Kidney (tissue), 14 donors: ENCODE measurements around the gene SOAT2. TPM values are rescaled to one million over a fixed set of nuclear protein-coding genes. Genes with fewer than 3 reads are reported as not detected.

Source experiments
- DNase-seq, 5 donors: peaks; one replicate each; pipeline ENCODE4 v3.0.0-alpha.2; 2013 to 2020
- FAIRE-seq: peaks from 2 replicates; lab custom pipeline; 2012; peaks lifted over from hg19 to GRCh38; lab: Jason Lieb, UNC
- H3K27ac ChIP-seq, 2 donors: one replicate each; pipeline ENCODE4 v1.7.0; 2013; ENCODE audit warnings: low read depth in 2 of 2, low read length in 2 of 2, inconsistent platforms in 1 of 2
- H3K27me3 ChIP-seq: one replicate; pipeline ENCODE4 v1.7.1; 2013; ENCODE audit warnings: low read length, inconsistent platforms; ENCODE audit not compliant: control insufficient read depth, insufficient read depth
- H3K36me3 ChIP-seq, 3 donors: one replicate each; pipeline versions ENCODE4 v1.7.0 to v1.7.1; 2013; ENCODE audit warnings: low read length in 3 of 3, control low read depth in 1 of 3, inconsistent platforms in 1 of 3; ENCODE audit not compliant: insufficient read depth in 3 of 3, control insufficient read depth in 2 of 3
- H3K4me1 ChIP-seq, 3 donors: one replicate each; pipeline versions ENCODE4 v1.7.0 to v1.7.1; 2013; ENCODE audit warnings: low read length in 3 of 3, inconsistent platforms in 1 of 3, low read depth in 1 of 3; ENCODE audit not compliant: control insufficient read depth in 2 of 3, insufficient read depth in 2 of 3
- H3K4me3 ChIP-seq, 3 donors: one replicate each; pipeline versions ENCODE4 v1.7.0 to v1.8.1; 2013; ENCODE audit warnings: low read length in 3 of 3, control low read depth in 1 of 3, inconsistent platforms in 1 of 3
- H3K9ac ChIP-seq, 3 donors: one replicate each; pipeline versions ENCODE4 v1.7.0 to v1.7.1; 2013; ENCODE audit warnings: low read length in 3 of 3, control low read depth in 1 of 3, inconsistent platforms in 1 of 3
- H3K9me3 ChIP-seq, 3 donors: one replicate each; pipeline versions ENCODE4 v1.7.0 to v1.7.1; 2013; ENCODE audit warnings: low read length in 3 of 3, control low read depth in 1 of 3, inconsistent platforms in 1 of 3; ENCODE audit not compliant: control insufficient read depth in 2 of 3, insufficient read depth in 1 of 3
- CTCF ChIP-seq: IDR thresholded peaks from 3 replicates; pipeline ENCODE4 v1.5.1; 2012; ENCODE audit warnings: mild to moderate bottlenecking, moderate library complexity, borderline replicate concordance; ENCODE audit not compliant: insufficient read depth; ENCODE audit errors: extremely low read depth
- intact Hi-C: fragments of 100-400 bp; cut with DNase I; formaldehyde crosslinking; loops from one replicate; pipeline ENCODE4 v1.11.1; 2022
- polyA plus RNA-seq: library from polyadenylated mRNA; stranded (reverse); fragments of 350-450 nt; fragmentation: Illumina TruSeq; extraction: RNeasy Lipid Tissue Mini Kit (QIAGEN cat#74804); gene quantifications from one replicate; pipeline ENCODE4 v1.2.3, GENCODE V29; 2014; ENCODE audit warnings: low read depth, low replicate concordance; ENCODE audit not compliant: insufficient read depth
- total RNA-seq: library from RNA; stranded (reverse); fragmentation: NEBNext Ultra II Directional; extraction: Animal tissue kit (Norgen Biotek cat#: 25700); gene quantifications from one replicate; pipeline ENCODE4 v1.2.1, GENCODE V29; 2021
- donor health status: control.
- donor health status: control.
- donor health status: control.
- donor health status: control.
- donor health status: control.
- donor health status: DM: yes; HTN: yes; CAD: no.
- donor health status: Normal renal cell carcinoma (clear cell type).

Gene SOAT2
- total and polyA plus RNA-seq, 2 donors from 2014 or later, result 0.19 to 0.26 TPM

- Histone ChIP-seq H3K4me3 (no peak overlapping the region), H3K9me3 (no peaks in the 10 kb centered on the region), H3K27me3 (no peaks in the 10 kb centered on the region), H3K36me3 (no peaks in the 10 kb centered on the region), H3K27ac (no peak overlapping the region), H3K4me1 (no peaks in the 10 kb centered on the region), H3K9ac (no peak overlapping the region)
- DNase-seq (no peak), FAIRE-seq (no peak)
- intact Hi-C loops, result no loop called here
- TF ChIP-seq CTCF, result no peak
Measured at GRCh38 chr12:53124352-53124723, 21.1 kb downstream of the SOAT2 start.

GRCh38 chr12:53127169-53127568 is 23.9 kb downstream of the SOAT2 start:
- Histone ChIP-seq H3K9me3 (no peaks in the 10 kb centered on the region), H3K4me1 (no peaks in the 10 kb centered on the region), H3K27ac (no peak overlapping the region), H3K9ac (no peak overlapping the region), H3K27me3 (no peaks in the 10 kb centered on the region), H3K4me3 (no peak overlapping the region), H3K36me3 (no peaks in the 10 kb centered on the region)
- DNase-seq (no peak), FAIRE-seq (no peak)
- TF ChIP-seq CTCF, result no peak
- intact Hi-C loops, result no loop called here

- Histone ChIP-seq H3K4me3 (no peak overlapping the region), H3K9me3 (no peaks in the 10 kb centered on the region), H3K36me3 (no peaks in the 10 kb centered on the region), H3K9ac (no peak overlapping the region), H3K27me3 (no peaks in the 10 kb centered on the region), H3K27ac (no peak overlapping the region), H3K4me1 (no peaks in the 10 kb centered on the region)
- intact Hi-C loops, result no loop called here
- FAIRE-seq, result no peak
- no peak for DNase-seq
- no peak for TF ChIP-seq CTCF
Measured at GRCh38 chr12:53128780-53129569, 25.7 kb downstream of the SOAT2 start.
